HG02852 (cell line): ENCODE results near the gene GPR17.

ENCODE experiments used
- ATAC-seq: cut with Tn5 transposase; IDR thresholded peaks from one replicate; pipeline ENCODE4 v1.9.1; 2021; ENCODE audit warnings: mild to moderate bottlenecking, moderate library complexity; ENCODE audit not compliant: unreplicated experiment

The GPR17 gene

GRCh38 chr2:127645395-127646291 lies at the start of gene GPR17:
GPR17 (plus strand) TSS chr2:127646153; CDS start chr2:127650736, 4,583 bp downstream.
- no peak for ATAC-seq

- ATAC-seq = no peak
These were observed 49.5 kb upstream of the GPR17 start for GRCh38 chr2:127596311-127597045.

GRCh38 chr2:127597046-127597983 lies 48.6 kb upstream of the GPR17 start:
- no peak for ATAC-seq

- ATAC-seq = no peak
These were observed 48.0 kb upstream of the GPR17 start for GRCh38 chr2:127597984-127598380.

GRCh38 chr2:127598711-127599110 lies 47.2 kb upstream of the GPR17 start:
- no peak for ATAC-seq

GRCh38 chr2:127599211-127599610 lies 46.7 kb upstream of the GPR17 start:
- ATAC-seq = no peak

- ATAC-seq = no peak
These were observed 41.0 kb upstream of the GPR17 start for GRCh38 chr2:127604986-127605385.

- no peak for ATAC-seq
These were observed 40.2 kb upstream of the GPR17 start for GRCh38 chr2:127605691-127606263.

- ATAC-seq = no peak
These were observed 39.1 kb upstream of the GPR17 start for GRCh38 chr2:127606625-127607398.

GRCh38 chr2:127607399-127607908 lies 38.5 kb upstream of the GPR17 start:
- no peak for ATAC-seq

GRCh38 chr2:127608061-127609030 lies 37.6 kb upstream of the GPR17 start:
- no peak for ATAC-seq

- no peak for ATAC-seq
These were observed 36.8 kb upstream of the GPR17 start for GRCh38 chr2:127609031-127609751.

GRCh38 chr2:127609818-127610217 lies 36.1 kb upstream of the GPR17 start:
- no peak for ATAC-seq

- no peak for ATAC-seq
These were observed 35.4 kb upstream of the GPR17 start for GRCh38 chr2:127610561-127610960.

GRCh38 chr2:127611076-127611925 lies 34.7 kb upstream of the GPR17 start:
- no peak for ATAC-seq

- no peak for ATAC-seq
These were observed 33.7 kb upstream of the GPR17 start for GRCh38 chr2:127612111-127612822.
